Skeletal muscle tissue (tissue), 4 donors: ENCODE measurements around the gene CNDP2. TPM values are rescaled to one million over a fixed set of nuclear protein-coding genes. Genes with fewer than 3 reads are reported as not detected.

Source experiments
- H3K27ac ChIP-seq: one replicate; pipeline ENCODE4 v1.7.0; 2013; ENCODE audit warnings: mild to moderate bottlenecking, low read depth, low read length, inconsistent platforms
- H3K27me3 ChIP-seq, 3 donors: one replicate each; pipeline ENCODE4 v1.7.0; 2013; ENCODE audit warnings: low read length in 3 of 3; ENCODE audit not compliant: control insufficient read depth in 3 of 3, insufficient read depth in 3 of 3
- H3K36me3 ChIP-seq, 3 donors: one replicate each; pipeline ENCODE4 v1.7.0; 2013; ENCODE audit warnings: low read length in 3 of 3; ENCODE audit not compliant: control insufficient read depth in 3 of 3, insufficient read depth in 3 of 3
- H3K4me1 ChIP-seq, 3 donors: one replicate each; pipeline ENCODE4 v1.7.0; 2013; ENCODE audit warnings: low read length in 3 of 3, mild to moderate bottlenecking in 3 of 3; ENCODE audit not compliant: control insufficient read depth in 3 of 3, insufficient read depth in 3 of 3
- H3K4me3 ChIP-seq, 3 donors: one replicate each; pipeline ENCODE4 v1.7.0; 2013; ENCODE audit warnings: low read length in 3 of 3
- H3K9ac ChIP-seq, 3 donors: one replicate each; pipeline ENCODE4 v1.7.0; 2013; ENCODE audit warnings: low read length in 3 of 3, mild to moderate bottlenecking in 3 of 3, moderate library complexity in 2 of 3, low read depth in 1 of 3
- H3K9me3 ChIP-seq, 3 donors: one replicate each; pipeline ENCODE4 v1.7.0; 2013; ENCODE audit warnings: low read length in 3 of 3; ENCODE audit not compliant: control insufficient read depth in 3 of 3
- total RNA-seq: library from RNA; depleted of rRNA; stranded (reverse); fragments of >200 nt; gene quantifications from one replicate; pipeline ENCODE4 v1.2.3, GENCODE V29; 2014
- donor health status: Osteomylitis.

Gene CNDP2
- total RNA-seq, 1 donor from 2014 or later: 25.6 TPM

DNA sequence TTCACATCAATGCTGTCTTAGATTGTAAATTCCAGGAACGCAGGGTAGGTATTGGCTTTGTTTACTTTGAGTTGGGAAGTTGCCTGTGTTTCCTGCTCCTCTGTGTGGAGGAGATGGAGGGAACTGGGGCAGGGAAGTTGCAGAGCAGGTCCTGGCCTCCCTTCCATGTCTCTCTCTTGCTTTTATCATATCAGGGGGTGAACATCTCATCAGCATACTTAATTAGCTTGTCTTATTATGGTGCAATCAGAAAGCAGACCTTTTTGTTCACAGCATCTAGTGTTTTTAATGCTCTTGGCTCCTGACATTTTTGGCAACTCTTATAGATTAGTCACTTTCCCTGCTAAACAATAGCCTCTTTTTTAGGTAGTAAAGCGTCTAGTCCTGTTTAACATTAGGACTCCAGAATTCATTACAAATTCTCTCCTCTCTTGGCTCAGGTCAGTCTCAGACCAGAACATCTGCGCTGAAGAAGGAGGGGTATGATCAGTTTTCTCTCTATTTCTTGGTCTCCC is 27.6 kb upstream of the CNDP2 start:
- peaks cover 0 to 6% (median 0%) of the 10 kb centered on the region in 3 donors for H3K9me3 ChIP-seq
- H3K4me3 ChIP-seq: no peak overlapping the region
- peaks cover 0 to 8% (median 3%) of the 10 kb centered on the region in 3 donors for H3K4me1 ChIP-seq
- no peaks in the 10 kb centered on the region for H3K36me3 ChIP-seq
- H3K9ac ChIP-seq: no peak overlapping the region
- peaks cover 0 to 3% (median 0%) of the 10 kb centered on the region in 3 donors for H3K27me3 ChIP-seq
- peak overlapping the region; percentile 25 for H3K27ac ChIP-seq

DNA sequence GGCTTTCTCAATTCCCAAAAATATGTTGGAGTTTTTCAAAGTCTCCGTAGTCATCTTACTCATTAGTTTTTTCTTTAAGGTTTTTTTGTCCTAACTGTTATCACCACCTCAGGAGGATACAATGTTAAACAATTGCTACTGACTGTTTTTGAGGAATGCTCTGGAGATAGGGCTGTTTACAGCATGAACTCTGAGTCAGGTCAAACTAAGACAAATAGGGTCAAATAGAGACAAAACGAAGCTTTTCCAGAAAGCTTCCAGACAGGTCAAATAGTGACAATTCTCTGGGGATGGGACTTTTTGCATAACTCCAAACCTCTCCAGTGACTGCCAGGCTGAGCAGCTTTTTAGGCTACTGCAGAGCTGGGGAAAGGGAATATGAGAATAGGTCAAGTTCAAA is 23.9 kb upstream of the CNDP2 start:
- no peaks in the 10 kb centered on the region for H3K36me3 ChIP-seq
- peaks cover 0 to 6% (median 3%) of the 10 kb centered on the region in 3 donors for H3K27me3 ChIP-seq
- H3K4me3 ChIP-seq: no peak overlapping the region
- H3K27ac ChIP-seq: no peak overlapping the region
- no peak overlapping the region for H3K9ac ChIP-seq
- peaks cover 0 to 8% (median 5%) of the 10 kb centered on the region in 3 donors for H3K4me1 ChIP-seq
- H3K9me3 ChIP-seq: peaks cover 0 to 6% (median 0%) of the 10 kb centered on the region in 3 donors

DNA sequence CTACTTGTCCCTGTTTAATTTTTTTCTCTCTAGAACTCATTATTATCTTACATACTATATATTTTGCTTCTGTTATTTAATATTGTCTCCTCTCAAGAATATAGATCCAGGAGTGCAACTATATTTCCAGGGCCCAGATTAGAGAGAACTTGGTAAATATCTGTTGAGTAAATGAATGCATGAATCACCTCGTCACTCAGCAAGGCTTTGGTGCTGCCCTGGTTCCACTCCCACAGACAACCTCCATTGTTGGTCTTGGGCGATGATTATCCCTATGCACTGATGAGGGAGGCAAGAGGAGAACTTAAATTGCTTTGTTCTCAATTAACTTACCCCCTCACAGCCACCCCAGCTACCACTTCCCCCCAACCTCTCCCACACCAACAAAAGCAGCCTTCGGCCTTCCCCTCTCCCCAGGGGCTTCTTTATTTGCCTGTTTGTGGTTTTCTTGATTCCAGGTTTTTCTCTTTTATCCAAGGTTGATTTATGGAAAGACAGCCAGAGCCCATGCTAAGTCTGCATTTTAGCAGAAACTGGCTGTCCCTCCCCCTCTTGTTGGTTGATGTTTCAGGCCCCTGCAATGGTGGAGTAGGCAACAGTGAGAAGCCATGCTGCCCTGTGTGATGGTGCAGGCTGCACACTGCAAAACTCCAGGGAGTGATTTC is 22.1 kb upstream of the CNDP2 start:
- Histone ChIP-seq H3K9me3 (peaks cover 0 to 6% (median 0%) of the 10 kb centered on the region in 3 donors), H3K4me3 (no peak overlapping the region), H3K36me3 (no peaks in the 10 kb centered on the region), H3K27me3 (peaks cover 0 to 6% (median 3%) of the 10 kb centered on the region in 3 donors), H3K4me1 (peaks cover 0 to 2% (median 0%) of the 10 kb centered on the region in 3 donors), H3K9ac (no peak overlapping the region), H3K27ac (no peak overlapping the region)

DNA sequence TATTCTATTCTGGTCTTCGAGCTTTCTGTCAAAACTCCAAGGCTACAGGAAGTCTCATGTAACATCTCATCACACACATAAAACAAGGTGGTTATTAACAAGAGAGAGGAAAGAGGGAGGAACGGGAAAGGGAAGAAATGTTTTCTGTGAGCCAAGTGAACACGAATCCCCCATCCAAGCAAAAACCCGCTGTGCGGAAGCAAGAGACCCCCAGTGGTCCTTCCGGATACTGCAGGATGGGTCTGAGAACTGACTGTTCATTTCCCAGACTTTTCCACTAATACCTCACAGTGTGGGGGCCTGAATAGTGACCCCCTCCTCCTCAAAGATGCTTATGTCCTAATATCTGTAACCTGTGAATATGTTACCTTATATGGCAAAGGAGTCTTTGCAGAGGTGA is 20.0 kb upstream of the CNDP2 start:
- Histone ChIP-seq H3K27ac (no peak overlapping the region), H3K9ac (no peak overlapping the region), H3K4me3 (no peak overlapping the region), H3K36me3 (no peaks in the 10 kb centered on the region), H3K27me3 (peaks cover 0 to 6% (median 3%) of the 10 kb centered on the region in 3 donors), H3K9me3 (peaks cover 0 to 2% (median 0%) of the 10 kb centered on the region in 3 donors), H3K4me1 (peaks cover 0 to 2% (median 0%) of the 10 kb centered on the region in 3 donors)

DNA sequence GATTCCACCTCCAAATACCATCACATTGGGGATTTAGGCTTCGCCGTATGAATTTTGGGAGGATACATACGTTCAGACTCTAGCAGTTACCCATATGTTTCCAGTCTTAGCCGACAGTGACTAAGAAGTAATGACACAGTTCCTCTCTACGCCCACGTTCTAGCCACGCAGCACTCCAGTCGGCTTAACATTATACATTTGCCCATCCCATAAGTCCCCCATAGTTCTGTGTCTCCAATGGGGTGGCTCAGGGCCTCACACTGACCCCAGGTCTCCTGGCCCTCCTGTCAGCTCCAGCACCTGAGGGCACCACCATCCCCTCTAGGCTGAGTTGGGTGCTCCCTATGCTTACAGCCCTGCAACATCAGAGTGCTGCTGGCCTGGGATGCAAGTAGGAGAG is 18.4 kb upstream of the CNDP2 start:
- no peak overlapping the region for H3K4me3 ChIP-seq
- H3K27me3 ChIP-seq: peaks cover 0 to 6% (median 3%) of the 10 kb centered on the region in 3 donors
- no peaks in the 10 kb centered on the region for H3K36me3 ChIP-seq
- H3K9ac ChIP-seq: no peak overlapping the region
- no peaks in the 10 kb centered on the region for H3K9me3 ChIP-seq
- no peak overlapping the region for H3K27ac ChIP-seq
- peaks cover 0 to 2% (median 0%) of the 10 kb centered on the region in 3 donors for H3K4me1 ChIP-seq

DNA sequence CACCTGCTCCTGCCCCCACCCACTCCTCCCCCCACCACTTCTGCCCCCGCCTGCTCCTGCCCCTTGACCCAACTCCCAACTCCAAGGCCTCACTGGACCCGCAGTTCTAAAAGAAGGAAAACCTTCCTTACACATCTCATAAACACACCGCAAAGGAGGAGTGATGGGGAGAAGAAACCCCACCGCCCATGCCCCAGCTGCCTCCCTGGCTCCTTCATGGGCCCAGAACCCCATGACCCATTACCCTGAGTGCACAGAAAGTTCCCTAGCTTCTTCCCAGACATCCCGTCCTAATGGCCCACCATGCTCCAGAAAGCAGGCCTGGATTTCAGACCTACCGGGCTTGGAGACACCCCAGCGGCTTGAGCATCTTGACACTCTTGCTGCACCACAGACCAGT is 17.8 kb upstream of the CNDP2 start:
- H3K27ac ChIP-seq: no peak overlapping the region
- H3K36me3 ChIP-seq: no peaks in the 10 kb centered on the region
- no peak overlapping the region for H3K9ac ChIP-seq
- H3K4me1 ChIP-seq: peaks cover 0 to 2% (median 0%) of the 10 kb centered on the region in 3 donors
- H3K9me3 ChIP-seq: no peaks in the 10 kb centered on the region
- no peak overlapping the region for H3K4me3 ChIP-seq
- peaks cover 0 to 6% (median 3%) of the 10 kb centered on the region in 3 donors for H3K27me3 ChIP-seq

DNA sequence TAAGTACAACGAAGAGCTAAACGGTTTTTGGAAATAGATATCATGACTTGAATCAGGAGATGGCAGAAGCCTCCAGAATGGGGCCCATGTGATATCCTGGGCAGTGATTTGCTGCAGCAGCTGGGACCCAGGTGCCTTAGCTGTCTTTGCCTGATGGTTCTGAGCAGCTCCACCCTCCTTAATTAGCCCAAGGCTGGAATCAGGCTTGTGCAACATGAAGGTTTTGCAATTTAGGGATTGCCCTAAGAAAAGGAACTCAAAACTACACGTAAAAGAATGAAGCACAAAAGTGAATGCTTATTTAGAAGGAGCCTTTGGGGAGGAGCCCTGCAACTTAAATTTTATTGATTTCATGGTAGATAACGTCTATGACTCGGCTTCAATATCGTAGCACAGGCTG is 17.3 kb upstream of the CNDP2 start:
- peaks cover 0 to 2% (median 0%) of the 10 kb centered on the region in 3 donors for H3K4me1 ChIP-seq
- no peak overlapping the region for H3K27ac ChIP-seq
- H3K9me3 ChIP-seq: no peaks in the 10 kb centered on the region
- no peaks in the 10 kb centered on the region for H3K36me3 ChIP-seq
- no peak overlapping the region for H3K9ac ChIP-seq
- H3K4me3 ChIP-seq: no peak overlapping the region
- H3K27me3 ChIP-seq: peaks cover 0 to 6% (median 3%) of the 10 kb centered on the region in 3 donors

DNA sequence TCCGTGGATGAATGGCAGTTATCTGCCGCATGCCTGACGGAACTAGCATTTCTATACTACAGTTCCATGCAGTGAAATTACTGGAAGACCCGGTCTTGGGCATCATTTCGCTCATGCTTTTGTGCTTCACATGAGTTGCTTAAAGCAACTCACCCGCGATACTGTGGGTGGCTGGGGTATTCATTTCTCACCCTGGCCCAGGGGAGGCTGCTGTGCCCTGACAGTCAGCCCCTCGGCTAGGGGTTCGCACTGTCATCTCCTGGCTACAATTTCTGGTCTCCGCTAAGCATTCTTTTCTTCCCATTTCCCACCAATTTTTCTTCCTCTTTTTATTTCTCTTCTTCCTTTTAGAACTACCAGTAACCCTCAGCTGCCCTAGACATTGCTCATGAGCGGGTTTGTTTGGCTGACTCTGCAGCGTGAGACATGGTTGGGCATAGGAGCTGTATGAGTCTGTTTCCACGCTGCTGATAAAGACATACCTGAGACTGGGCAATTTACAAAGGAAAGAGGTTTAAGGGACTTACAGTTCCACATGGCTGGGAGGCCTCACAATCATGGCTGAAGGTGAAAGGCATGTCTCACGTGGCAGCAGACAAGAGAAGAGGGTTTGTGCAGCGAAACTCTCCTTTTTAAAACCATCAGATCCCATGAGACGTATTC is 16.5 kb upstream of the CNDP2 start:
- Histone ChIP-seq H3K27me3 (peaks cover 0 to 6% (median 3%) of the 10 kb centered on the region in 3 donors), H3K27ac (no peak overlapping the region), H3K9ac (no peak overlapping the region), H3K4me3 (no peak overlapping the region), H3K4me1 (peaks cover 0 to 2% (median 0%) of the 10 kb centered on the region in 3 donors), H3K36me3 (no peaks in the 10 kb centered on the region), H3K9me3 (no peaks in the 10 kb centered on the region)

DNA sequence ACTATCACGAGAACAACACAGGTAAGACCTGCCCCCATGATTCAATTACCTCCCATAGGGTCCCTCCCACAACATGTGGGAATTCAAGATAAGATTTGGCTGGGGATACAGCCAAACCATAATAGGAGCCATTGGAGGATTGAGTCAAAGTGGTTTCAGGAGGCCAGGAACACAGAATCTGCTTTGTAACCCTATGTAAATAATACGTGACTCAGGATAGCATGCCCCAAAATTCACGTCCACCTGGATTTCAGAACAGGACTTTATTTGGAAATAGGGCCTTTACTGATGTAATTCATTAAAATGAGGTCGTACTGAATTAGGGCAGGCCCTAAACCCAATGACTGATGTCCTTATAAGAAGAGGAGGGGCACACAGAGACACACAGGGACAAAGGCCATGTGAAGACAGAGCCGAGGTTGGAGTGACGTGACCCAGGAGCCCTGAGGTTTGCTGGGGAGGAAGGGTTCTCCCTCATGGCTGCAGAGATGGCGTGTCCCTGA is 16.0 kb upstream of the CNDP2 start:
- Histone ChIP-seq H3K27me3 (peaks cover 0 to 2% (median 2%) of the 10 kb centered on the region in 3 donors), H3K9me3 (no peaks in the 10 kb centered on the region), H3K36me3 (no peaks in the 10 kb centered on the region), H3K9ac (no peak overlapping the region), H3K4me1 (peaks cover 0 to 2% (median 0%) of the 10 kb centered on the region in 3 donors), H3K4me3 (no peak overlapping the region), H3K27ac (no peak overlapping the region)

DNA sequence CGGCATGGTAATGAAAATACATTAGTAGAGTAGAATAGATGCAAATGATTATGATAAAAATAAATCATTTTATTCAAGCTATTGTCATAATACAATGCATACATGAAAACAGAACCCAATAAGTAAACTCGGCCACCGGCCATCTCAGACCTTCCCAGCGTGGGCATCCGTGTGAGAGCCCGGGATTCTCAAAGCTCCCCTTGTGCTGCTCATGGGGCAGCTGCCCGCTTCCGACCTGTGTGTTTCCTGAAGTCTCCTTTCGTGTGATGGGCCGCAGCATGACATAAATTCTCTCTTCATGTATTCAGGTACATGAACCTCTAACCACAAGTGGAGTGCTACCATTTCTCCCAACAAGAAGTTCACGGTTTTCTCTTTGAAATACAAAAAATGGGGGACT is 13.5 kb upstream of the CNDP2 start:
- Histone ChIP-seq H3K4me3 (no peak overlapping the region), H3K27me3 (peaks cover 0 to 3% (median 0%) of the 10 kb centered on the region in 3 donors), H3K27ac (no peak overlapping the region), H3K4me1 (peaks cover 0 to 5% (median 2%) of the 10 kb centered on the region in 3 donors), H3K9ac (no peak overlapping the region), H3K36me3 (no peaks in the 10 kb centered on the region), H3K9me3 (no peaks in the 10 kb centered on the region)
